ENCODE results near the gene SEC61G. TPM values are rescaled to one million over a fixed set of nuclear protein-coding genes. Genes with fewer than 3 reads are reported as not detected.
A peak's percentile ranks its signal among the peaks of the same experiment; 100 is the strongest.

SEC61G gene
- total RNA-seq, 1 donor from 2014 or later, result 81.5 TPM

DNA sequence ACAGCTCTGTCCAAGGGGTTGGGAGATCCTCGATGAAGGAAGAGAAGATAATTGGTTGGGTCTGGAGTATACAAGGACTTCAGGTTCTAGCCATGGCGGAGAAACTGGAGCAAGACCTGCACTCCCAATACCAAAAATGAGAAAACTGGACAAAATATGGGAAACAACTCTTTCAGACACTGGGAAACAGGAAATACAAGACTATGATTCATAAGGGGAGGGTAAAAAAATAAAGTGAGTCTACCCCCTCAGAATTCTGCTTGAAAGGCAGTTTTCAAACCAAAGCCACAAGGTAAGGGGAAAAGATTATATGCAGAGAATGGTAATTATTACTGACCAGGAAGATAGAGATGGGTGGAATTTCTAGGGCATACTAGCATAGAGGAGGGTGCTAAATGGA lies 10.2 kb upstream of the SEC61G start:
- TF ChIP-seq POLR2A (IDR thresholded peaks at IDR 0.05) (no peak), POLR2AphosphoS5 (IDR thresholded peaks at IDR 0.05; ENCODE audit: insufficient read depth in 1 of 2, low read depth in 1 of 2) (no peak)
- TF ChIP-seq, protein P1, sequence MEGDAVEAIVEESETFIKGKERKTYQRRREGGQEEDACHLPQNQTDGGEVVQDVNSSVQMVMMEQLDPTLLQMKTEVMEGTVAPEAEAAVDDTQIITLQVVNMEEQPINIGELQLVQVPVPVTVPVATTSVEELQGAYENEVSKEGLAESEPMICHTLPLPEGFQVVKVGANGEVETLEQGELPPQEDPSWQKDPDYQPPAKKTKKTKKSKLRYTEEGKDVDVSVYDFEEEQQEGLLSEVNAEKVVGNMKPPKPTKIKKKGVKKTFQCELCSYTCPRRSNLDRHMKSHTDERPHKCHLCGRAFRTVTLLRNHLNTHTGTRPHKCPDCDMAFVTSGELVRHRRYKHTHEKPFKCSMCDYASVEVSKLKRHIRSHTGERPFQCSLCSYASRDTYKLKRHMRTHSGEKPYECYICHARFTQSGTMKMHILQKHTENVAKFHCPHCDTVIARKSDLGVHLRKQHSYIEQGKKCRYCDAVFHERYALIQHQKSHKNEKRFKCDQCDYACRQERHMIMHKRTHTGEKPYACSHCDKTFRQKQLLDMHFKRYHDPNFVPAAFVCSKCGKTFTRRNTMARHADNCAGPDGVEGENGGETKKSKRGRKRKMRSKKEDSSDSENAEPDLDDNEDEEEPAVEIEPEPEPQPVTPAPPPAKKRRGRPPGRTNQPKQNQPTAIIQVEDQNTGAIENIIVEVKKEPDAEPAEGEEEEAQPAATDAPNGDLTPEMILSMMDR (IDR thresholded peaks at IDR 0.05), result no peak
- Histone ChIP-seq H3K9me3 (no peaks in the 10 kb centered on the region), H3K27me3 (no peaks in the 10 kb centered on the region), H3K4me1 (no peaks in the 10 kb centered on the region), H3K36me3 (no peaks in the 10 kb centered on the region), H3K27ac (no peak overlapping the region), H3K4me3 (no peak overlapping the region)
- no peak for DNase-seq (ENCODE audit: extremely low spot score in 2 of 2)
- intact Hi-C loops (cut with DNase I), result no loop called here

DNA sequence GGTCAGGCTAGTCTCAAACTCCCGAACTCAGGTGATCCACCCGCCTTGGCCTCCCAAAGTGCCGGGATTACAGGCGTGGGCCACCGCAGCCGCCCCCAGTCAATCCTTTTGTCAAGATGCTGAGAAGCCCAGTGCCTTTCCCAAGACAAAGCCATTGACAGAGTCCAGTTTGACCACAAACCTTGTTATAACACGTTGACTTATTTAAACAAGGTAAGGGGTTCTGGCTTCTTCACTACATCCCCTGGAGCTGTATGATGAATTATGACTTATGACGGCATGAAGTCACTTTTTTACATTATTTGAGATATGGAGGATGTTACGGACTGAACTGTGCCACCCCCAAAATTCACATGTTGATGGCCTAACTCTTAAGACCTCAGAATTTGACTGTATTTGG lies 5.8 kb upstream of the SEC61G start:
- H3K9me3 ChIP-seq, result no peaks in the 10 kb centered on the region
- H3K4me1 ChIP-seq, result peaks cover 3% of the 10 kb centered on the region
- intact Hi-C loops (cut with DNase I), result no loop called here
- no peak overlapping the region for H3K27ac ChIP-seq
- no peaks in the 10 kb centered on the region for H3K27me3 ChIP-seq
- H3K36me3 ChIP-seq, result no peaks in the 10 kb centered on the region
- no peak overlapping the region for H3K4me3 ChIP-seq
- DNase-seq (ENCODE audit: extremely low spot score in 2 of 2), result no peak
- TF ChIP-seq, protein P1 (IDR thresholded peaks at IDR 0.05), result no peak
- no peak for TF ChIP-seq POLR2AphosphoS5 (IDR thresholded peaks at IDR 0.05; ENCODE audit: insufficient read depth in 1 of 2, low read depth in 1 of 2)
- no peak for TF ChIP-seq POLR2A (IDR thresholded peaks at IDR 0.05)

GRCh38 chr7:54757711-54758110 lies 1.3 kb downstream of the SEC61G start:
- TF ChIP-seq POLR2A (IDR thresholded peaks at IDR 0.05) (no peak), POLR2AphosphoS5 (IDR thresholded peaks at IDR 0.05; ENCODE audit: insufficient read depth in 1 of 2, low read depth in 1 of 2) (no peak)
- TF ChIP-seq, protein P1 (IDR thresholded peaks at IDR 0.05), result no peak
- no peak for DNase-seq (ENCODE audit: extremely low spot score in 2 of 2)
- H3K4me1 ChIP-seq, result peaks cover 32% of the 10 kb centered on the region
- intact Hi-C loops (cut with DNase I), result no loop called here
- peaks cover 0 to 13% of the 10 kb centered on the region in 2 donors for H3K36me3 ChIP-seq
- peak overlapping the region; percentile 86 to 99 for H3K4me3 ChIP-seq
- no peaks in the 10 kb centered on the region for H3K27me3 ChIP-seq
- no peak overlapping the region for H3K27ac ChIP-seq
- H3K9me3 ChIP-seq, result no peaks in the 10 kb centered on the region

DNA sequence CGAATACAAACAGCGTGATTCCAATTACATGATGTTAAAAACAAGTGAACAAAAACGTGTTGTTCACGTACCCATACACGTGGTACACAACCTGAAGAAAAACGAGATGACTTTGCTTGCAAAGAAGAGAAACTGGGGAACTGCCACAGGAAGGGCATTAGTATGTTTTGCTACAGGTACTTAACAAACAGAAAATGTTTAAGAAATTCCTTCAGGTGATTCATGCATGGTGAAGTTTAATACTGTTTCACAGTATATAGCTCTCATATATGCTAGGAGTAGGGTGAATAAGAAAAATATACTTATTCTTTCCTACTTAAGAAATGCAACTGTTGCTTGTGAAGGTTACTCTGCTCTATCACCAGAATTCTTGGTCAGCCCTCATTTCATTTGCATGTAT lies 9.8 kb downstream of the SEC61G start:
- no peak for DNase-seq (ENCODE audit: extremely low spot score in 2 of 2)
- Histone ChIP-seq H3K27me3 (no peaks in the 10 kb centered on the region), H3K27ac (no peak overlapping the region), H3K4me1 (no peaks in the 10 kb centered on the region), H3K4me3 (no peak overlapping the region), H3K9me3 (no peaks in the 10 kb centered on the region), H3K36me3 (peaks cover 0 to 59% of the 10 kb centered on the region in 2 donors)
- TF ChIP-seq, protein P1 (IDR thresholded peaks at IDR 0.05), result no peak
- no peak for TF ChIP-seq POLR2A (IDR thresholded peaks at IDR 0.05)
- TF ChIP-seq POLR2AphosphoS5 (IDR thresholded peaks at IDR 0.05; ENCODE audit: insufficient read depth in 1 of 2, low read depth in 1 of 2), result no peak
- intact Hi-C loops (cut with DNase I), result no loop called here

GRCh38 chr7:54747234-54747633 lies 11.8 kb downstream of the SEC61G start:
- Histone ChIP-seq H3K27me3 (no peaks in the 10 kb centered on the region), H3K4me1 (no peaks in the 10 kb centered on the region), H3K27ac (no peak overlapping the region), H3K4me3 (no peak overlapping the region), H3K36me3 (peaks cover 0 to 45% of the 10 kb centered on the region in 2 donors), H3K9me3 (no peaks in the 10 kb centered on the region)
- intact Hi-C loops (cut with DNase I), result no loop called here
- DNase-seq (ENCODE audit: extremely low spot score in 2 of 2), result no peak
- TF ChIP-seq, protein P1 (IDR thresholded peaks at IDR 0.05), result no peak
- no peak for TF ChIP-seq POLR2A (IDR thresholded peaks at IDR 0.05)
- TF ChIP-seq POLR2AphosphoS5 (IDR thresholded peaks at IDR 0.05; ENCODE audit: insufficient read depth in 1 of 2, low read depth in 1 of 2), result no peak

Measured in vagina (tissue), 2 donors.